ENCODE data around the gene PLEKHD1.
"Not testable (repeated sequence)": the region's sequence is repeated elsewhere in the genome, so short reads cannot be mapped to it uniquely, and the experiment has no call there.

The PLEKHD1 gene

GRCh38 chr14:69493038-69493437, 8.5 kb downstream of the PLEKHD1 start:
- no peaks in the 10 kb centered on the region for H3K9me3 Mint-ChIP-seq
- no peaks in the 10 kb centered on the region for H3K36me3 Mint-ChIP-seq
- ATAC-seq: no peak
- H3K27me3 Mint-ChIP-seq: peaks cover 45% of the 10 kb centered on the region
- H3K4me3 Mint-ChIP-seq: no peak overlapping the region
- H3K27ac Mint-ChIP-seq: no peak overlapping the region
- no peaks in the 10 kb centered on the region for H3K4me1 Mint-ChIP-seq

- Mint-ChIP-seq H3K36me3 (no peaks in the 10 kb centered on the region), H3K27ac (no peak overlapping the region), H3K4me3 (no peak overlapping the region), H3K9me3 (no peaks in the 10 kb centered on the region), H3K27me3 (peaks cover 38% of the 10 kb centered on the region), H3K4me1 (no peaks in the 10 kb centered on the region)
- ATAC-seq: no peak
Measured at GRCh38 chr14:69493791-69494190, 9.3 kb downstream of the PLEKHD1 start.

GRCh38 chr14:69495341-69495921, 10.9 kb downstream of the PLEKHD1 start:
- no peak overlapping the region for H3K27ac Mint-ChIP-seq
- H3K4me3 Mint-ChIP-seq: no peak overlapping the region
- H3K4me1 Mint-ChIP-seq: no peaks in the 10 kb centered on the region

DNA sequence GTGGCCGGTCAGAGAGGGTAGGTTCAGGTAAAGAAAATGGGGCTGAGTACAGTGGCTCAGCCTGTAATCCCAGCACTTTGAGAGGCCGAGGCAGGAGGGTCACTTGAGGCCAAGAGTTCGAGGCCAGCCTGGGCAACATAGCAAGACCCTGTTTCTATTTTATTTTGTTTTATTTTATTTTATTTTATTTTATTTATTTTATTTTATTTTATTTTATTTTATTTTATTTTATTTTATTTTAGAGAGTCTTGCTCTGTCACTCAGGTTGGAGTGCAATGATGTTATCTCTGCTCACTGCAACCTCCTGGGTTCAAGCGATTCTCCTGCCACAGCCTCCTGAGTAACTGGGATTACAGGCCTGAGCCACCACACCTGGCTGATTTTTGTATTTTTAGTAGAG, 13.3 kb downstream of the PLEKHD1 start:
- H3K9me3 Mint-ChIP-seq, ATAC-seq, H3K4me3 Mint-ChIP-seq, H3K4me1 Mint-ChIP-seq, H3K36me3 Mint-ChIP-seq, H3K27ac Mint-ChIP-seq: not testable (repeated sequence)
- peaks cover 63% of the 10 kb centered on the region for H3K27me3 Mint-ChIP-seq

More at GRCh38 chr14:69495341-69495921, 10.9 kb downstream of the PLEKHD1 start:
- H3K9me3 Mint-ChIP-seq: no peaks in the 10 kb centered on the region
- no peak for ATAC-seq
- no peaks in the 10 kb centered on the region for H3K36me3 Mint-ChIP-seq
- peaks cover 41% of the 10 kb centered on the region for H3K27me3 Mint-ChIP-seq

- not testable (repeated sequence) for ATAC-seq, H3K27ac Mint-ChIP-seq, H3K36me3 Mint-ChIP-seq
Measured at GRCh38 chr14:69498286-69498685, 13.8 kb downstream of the PLEKHD1 start.

GRCh38 chr14:69499436-69499835, 14.9 kb downstream of the PLEKHD1 start:
- Mint-ChIP-seq H3K4me1 (no peaks in the 10 kb centered on the region), H3K36me3 (no peaks in the 10 kb centered on the region), H3K9me3 (no peaks in the 10 kb centered on the region), H3K27ac (no peak overlapping the region), H3K27me3 (peaks cover 52% of the 10 kb centered on the region), H3K4me3 (no peak overlapping the region)
- ATAC-seq: no peak

More at GRCh38 chr14:69498286-69498685, 13.8 kb downstream of the PLEKHD1 start:
- peaks cover 64% of the 10 kb centered on the region for H3K27me3 Mint-ChIP-seq
- not testable (repeated sequence) for H3K4me1 Mint-ChIP-seq, H3K4me3 Mint-ChIP-seq, H3K9me3 Mint-ChIP-seq

DNA sequence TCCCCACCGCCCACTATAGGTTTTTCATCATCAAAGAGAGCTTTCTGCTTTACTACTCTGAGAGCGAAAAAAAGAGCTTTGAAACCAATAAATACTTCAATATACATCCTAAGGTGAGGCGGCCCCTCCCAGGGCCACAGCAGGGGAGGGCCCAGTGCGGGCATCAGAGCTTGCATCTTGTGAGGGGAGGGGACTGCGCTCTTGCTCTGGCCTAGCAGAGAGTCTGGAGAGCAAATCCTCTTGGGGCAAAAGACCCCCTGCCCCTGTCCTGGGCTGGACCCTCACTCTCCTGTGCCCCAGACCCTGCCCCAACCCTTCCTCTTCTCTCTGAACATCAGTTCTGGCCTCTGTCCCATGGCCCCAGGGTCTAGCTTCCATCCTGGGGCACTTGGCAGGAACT, 15.6 kb downstream of the PLEKHD1 start:
- H3K27me3 Mint-ChIP-seq: peaks cover 47% of the 10 kb centered on the region
- H3K27ac Mint-ChIP-seq: no peak overlapping the region
- peak; percentile 17 for ATAC-seq
- H3K4me1 Mint-ChIP-seq: no peaks in the 10 kb centered on the region
- no peaks in the 10 kb centered on the region for H3K36me3 Mint-ChIP-seq
- no peak overlapping the region for H3K4me3 Mint-ChIP-seq
- no peaks in the 10 kb centered on the region for H3K9me3 Mint-ChIP-seq

- Mint-ChIP-seq H3K4me1 (no peaks in the 10 kb centered on the region), H3K9me3 (no peaks in the 10 kb centered on the region), H3K27ac (no peak overlapping the region), H3K27me3 (peaks cover 40% of the 10 kb centered on the region), H3K36me3 (no peaks in the 10 kb centered on the region), H3K4me3 (no peak overlapping the region)
- no peak for ATAC-seq
Measured at GRCh38 chr14:69500736-69501135, 16.2 kb downstream of the PLEKHD1 start.

GRCh38 chr14:69501423-69501838, 16.9 kb downstream of the PLEKHD1 start:
- Mint-ChIP-seq H3K4me3 (no peak overlapping the region), H3K4me1 (no peaks in the 10 kb centered on the region), H3K36me3 (no peaks in the 10 kb centered on the region), H3K27ac (no peak overlapping the region), H3K9me3 (no peaks in the 10 kb centered on the region), H3K27me3 (peaks cover 37% of the 10 kb centered on the region)
- ATAC-seq: no peak

DNA sequence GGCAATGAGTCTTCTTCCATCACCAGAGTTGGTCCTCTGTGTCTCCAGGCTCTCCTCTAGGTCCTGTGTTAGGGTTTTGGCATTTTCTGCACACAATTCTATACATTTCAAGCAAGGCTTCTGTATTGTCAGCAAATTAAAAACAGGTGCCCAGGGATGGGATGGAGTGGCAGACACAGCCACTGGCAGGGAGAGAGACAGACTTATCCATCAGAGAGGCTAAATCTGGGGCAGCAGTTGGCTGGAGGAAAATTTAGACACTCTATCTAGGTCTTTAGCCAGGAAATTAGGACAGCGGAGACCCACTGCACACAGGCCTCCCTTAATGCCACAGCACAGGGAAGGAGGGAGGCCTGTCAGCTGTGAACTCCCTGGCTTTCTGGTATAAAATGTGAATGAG, 20.2 kb downstream of the PLEKHD1 start:
- peaks cover 28% of the 10 kb centered on the region for H3K27me3 Mint-ChIP-seq
- no peak overlapping the region for H3K4me3 Mint-ChIP-seq
- H3K4me1 Mint-ChIP-seq: no peaks in the 10 kb centered on the region
- no peak overlapping the region for H3K27ac Mint-ChIP-seq
- H3K36me3 Mint-ChIP-seq: no peaks in the 10 kb centered on the region
- no peaks in the 10 kb centered on the region for H3K9me3 Mint-ChIP-seq
- no peak for ATAC-seq

GRCh38 chr14:69505338-69506240, 21.1 kb downstream of the PLEKHD1 start:
- Mint-ChIP-seq H3K27ac (no peak overlapping the region), H3K9me3 (no peaks in the 10 kb centered on the region), H3K4me1 (no peaks in the 10 kb centered on the region), H3K4me3 (no peak overlapping the region), H3K36me3 (no peaks in the 10 kb centered on the region), H3K27me3 (peaks cover 21% of the 10 kb centered on the region)
- peak; percentile 21 for ATAC-seq

DNA sequence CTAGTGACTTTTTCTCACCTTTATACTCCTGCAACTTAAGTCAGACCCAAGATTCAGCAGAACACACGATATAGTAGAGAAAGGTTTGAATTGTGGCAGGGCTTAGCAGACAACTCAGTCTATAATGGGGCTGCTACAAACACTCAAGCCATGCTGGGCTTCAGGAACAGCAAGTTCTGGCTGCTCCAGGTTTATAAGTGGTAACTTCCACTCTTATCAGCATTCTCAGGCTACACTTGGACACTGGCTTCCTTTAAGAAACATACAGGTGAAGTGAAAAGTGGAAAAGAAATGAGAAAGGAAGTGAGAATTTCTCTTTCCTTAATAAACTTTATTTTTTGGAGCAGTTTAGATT, 21.7 kb downstream of the PLEKHD1 start:
- ATAC-seq: no peak
- H3K9me3 Mint-ChIP-seq: no peaks in the 10 kb centered on the region
- H3K4me1 Mint-ChIP-seq: no peaks in the 10 kb centered on the region
- H3K27ac Mint-ChIP-seq: no peak overlapping the region
- H3K36me3 Mint-ChIP-seq: no peaks in the 10 kb centered on the region
- peaks cover 18% of the 10 kb centered on the region for H3K27me3 Mint-ChIP-seq
- H3K4me3 Mint-ChIP-seq: no peak overlapping the region

DNA sequence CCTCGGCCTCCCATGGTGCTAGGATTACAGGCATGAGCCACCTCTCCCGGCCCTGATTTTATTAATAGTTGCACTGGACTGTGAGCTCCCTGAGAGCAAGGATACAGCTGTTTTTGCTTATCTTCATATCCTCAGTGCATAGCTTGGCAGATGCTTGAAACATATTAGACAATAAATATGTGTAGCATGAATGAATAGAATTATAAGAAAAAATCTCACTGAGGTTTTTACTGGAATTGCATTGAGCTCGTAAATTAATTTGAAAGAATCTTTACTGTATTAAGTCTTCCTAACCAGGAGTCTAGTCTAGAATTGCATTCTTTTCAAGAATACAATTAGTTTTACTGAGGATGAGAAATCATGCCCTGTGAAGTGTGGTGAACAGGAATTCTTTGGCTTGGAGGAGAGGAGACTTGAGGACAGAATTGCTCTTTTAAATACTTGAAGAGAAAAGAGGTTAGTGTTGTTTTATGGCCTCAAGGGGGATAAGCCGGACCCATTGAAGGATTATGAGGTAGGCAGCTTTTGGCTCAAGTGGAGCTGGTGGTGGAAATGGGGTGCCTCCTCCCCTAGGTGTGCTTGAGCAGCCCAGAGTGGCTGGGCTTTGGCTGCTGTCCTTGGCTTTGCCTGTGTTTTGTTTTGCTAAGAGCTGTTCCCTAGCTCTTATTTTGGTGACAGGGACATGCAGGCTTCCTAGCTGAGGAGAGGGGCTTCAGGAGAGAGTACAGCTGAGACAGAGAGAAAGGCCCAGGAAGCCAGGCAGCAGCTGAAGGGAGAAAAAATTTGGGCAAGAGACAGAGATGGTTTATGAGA, 34.0 kb downstream of the PLEKHD1 start:
- Mint-ChIP-seq H3K27me3 (peaks cover 40% of the 10 kb centered on the region), H3K27ac (no peak overlapping the region), H3K4me3 (no peak overlapping the region), H3K36me3 (no peaks in the 10 kb centered on the region), H3K9me3 (peaks cover 3% of the 10 kb centered on the region), H3K4me1 (no peaks in the 10 kb centered on the region)
- no peak for ATAC-seq

DNA sequence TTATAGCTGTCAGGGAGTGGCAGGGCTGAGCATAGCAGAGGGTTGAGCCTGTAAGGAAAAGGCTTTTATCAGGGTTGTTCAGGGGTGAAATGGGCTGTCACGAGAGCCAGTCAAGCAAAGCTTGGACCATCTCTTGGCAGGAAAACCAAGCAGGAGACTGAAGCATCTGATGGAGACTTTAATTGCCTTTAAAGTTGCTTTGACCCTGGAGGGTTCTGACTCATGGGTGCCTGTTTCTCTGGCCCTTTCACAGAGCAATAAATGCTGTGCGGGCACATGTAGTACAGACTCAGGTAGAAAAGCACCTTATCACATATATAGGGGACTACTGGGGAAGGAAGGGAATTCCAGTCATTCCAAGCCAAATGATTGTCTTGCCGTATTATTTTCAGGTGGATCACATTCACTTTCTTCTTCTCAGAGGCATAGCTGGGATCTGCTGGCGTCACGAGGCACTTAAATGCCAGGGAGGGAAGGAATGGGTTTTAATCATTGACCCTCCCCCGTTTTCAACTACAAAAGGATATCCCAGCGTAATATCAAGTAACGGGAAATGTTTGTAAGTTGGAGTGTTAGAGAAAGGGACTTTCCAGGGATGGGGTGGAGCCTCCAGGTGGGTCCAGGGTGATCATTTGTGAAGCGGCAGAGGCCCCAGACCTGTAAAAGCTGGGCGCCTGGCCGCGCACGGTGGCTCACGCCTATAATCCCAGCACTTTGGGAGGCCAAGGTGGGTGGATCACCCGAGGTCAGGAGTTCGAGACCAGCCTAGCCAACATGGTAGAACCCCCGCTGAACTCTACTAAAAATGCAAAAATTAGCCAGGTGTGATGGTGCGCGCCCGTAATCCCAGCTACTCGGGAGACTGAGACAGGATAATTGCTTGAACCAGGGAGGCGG, 34.9 kb downstream of the PLEKHD1 start:
- Mint-ChIP-seq H3K36me3 (no peaks in the 10 kb centered on the region), H3K9me3 (peaks cover 3% of the 10 kb centered on the region), H3K27me3 (peaks cover 30% of the 10 kb centered on the region), H3K27ac (no peak overlapping the region), H3K4me3 (no peak overlapping the region), H3K4me1 (no peaks in the 10 kb centered on the region)
- ATAC-seq: no peak

DNA sequence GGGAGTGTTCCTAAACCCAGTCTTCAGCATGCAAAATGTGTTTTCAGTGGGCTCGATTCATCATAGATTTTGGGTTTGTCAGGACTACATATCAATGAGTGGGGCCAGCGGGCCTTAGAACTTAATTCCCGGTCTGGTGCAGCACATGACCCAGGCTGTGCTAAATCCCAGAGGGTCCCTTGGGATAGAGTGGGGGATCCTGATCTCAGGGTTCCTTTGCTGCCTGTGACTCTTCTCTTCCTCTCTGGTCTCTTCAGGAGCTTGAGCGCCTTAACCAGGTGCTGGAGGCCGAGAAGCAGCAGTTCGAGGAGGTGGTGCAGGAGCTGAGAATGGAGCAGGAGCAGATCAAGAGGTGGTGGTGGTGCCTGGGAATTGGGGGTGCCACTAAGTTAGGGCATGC, 37.5 kb downstream of the PLEKHD1 start:
- ATAC-seq: no peak
- no peaks in the 10 kb centered on the region for H3K36me3 Mint-ChIP-seq
- no peak overlapping the region for H3K27ac Mint-ChIP-seq
- H3K27me3 Mint-ChIP-seq: peaks cover 32% of the 10 kb centered on the region
- no peaks in the 10 kb centered on the region for H3K4me1 Mint-ChIP-seq
- H3K4me3 Mint-ChIP-seq: no peak overlapping the region
- H3K9me3 Mint-ChIP-seq: no peaks in the 10 kb centered on the region
